GM21528 (cell line): ENCODE results near the gene UVRAG.

Source experiments
- ATAC-seq: cut with Tn5 transposase; IDR thresholded peaks from one replicate; pipeline ENCODE4 v1.9.1; 2021; ENCODE audit warnings: mild to moderate bottlenecking, moderate library complexity; ENCODE audit not compliant: unreplicated experiment, low FRiP score

UVRAG gene

DNA sequence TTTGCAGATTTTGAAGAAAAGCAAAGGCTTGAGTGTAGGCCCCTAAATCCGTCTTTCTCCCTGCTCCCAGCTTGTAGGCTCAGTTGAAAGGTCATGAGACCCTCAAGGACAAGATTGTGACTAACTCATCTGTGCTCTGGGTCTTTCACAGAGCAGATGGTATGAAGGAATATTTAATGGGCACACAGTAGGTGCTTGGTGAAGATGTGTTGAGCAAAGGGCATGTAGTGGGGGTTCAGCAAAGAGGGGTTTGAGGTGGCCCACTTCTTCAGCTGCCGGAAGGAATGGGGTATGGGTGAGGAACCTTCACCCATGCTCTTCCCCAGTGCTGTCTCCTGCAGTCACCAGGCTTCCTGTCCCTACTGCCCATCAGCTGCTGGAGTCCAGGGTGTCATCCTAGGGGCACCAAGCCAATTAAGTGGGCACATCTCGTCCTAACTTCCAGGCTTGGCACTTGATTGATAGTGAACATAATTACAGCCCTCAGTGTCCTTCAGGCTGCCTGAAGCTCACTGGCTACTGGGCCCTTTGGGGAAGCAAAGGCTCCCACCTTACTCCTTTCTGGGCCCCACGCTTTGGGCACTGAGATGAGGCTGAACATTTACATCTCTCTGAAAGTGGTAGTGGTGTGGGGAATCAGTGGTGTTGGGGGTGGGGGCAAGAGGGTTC, 31.5 kb upstream of the UVRAG start:
- ATAC-seq = no peak

DNA sequence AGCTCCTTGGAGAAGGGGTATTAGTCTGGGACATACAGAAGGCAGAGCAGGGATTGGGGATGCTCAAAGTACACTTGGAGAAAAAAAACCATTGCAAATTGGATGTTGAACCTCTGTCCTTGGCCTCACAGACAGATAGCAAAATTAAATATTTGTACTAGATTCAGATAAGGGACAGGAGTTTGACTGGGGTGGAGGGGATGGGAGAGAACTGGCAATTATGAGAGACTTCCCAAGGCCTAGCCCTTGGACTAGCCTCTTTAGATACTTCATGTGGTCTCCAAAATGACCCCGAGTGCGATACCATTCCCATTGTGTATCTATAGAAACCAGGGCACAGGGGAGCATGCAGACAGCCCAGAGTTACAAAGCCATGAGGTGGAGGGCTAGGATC, 30.9 kb upstream of the UVRAG start:
- no peak for ATAC-seq

DNA sequence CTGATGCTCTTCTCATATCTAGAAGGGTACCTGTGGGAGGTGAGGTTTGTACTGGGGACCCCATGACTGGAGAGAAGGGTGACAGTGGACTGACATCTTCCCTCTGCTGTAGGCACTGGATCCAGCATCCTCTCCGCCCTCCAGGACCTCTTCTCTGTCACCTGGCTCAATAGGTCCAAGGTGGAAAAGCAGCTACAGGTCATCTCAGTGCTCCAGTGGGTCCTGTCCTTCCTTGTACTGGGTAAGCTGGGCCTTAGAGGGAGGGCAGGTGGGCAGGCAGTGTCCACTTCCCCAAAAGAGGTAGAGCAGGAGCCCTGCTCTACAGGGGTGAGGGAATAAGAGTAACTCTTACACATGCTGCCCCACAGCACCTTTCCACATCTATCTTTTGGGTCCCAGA, 30.5 kb upstream of the UVRAG start:
- no peak for ATAC-seq

GRCh38 chr11:75785187-75785586, 29.8 kb upstream of the UVRAG start:
- ATAC-seq = no peak

- no peak for ATAC-seq
Observed at GRCh38 chr11:75786101-75786736, 28.8 kb upstream of the UVRAG start.

- no peak for ATAC-seq
Observed at GRCh38 chr11:75789521-75789920, 25.5 kb upstream of the UVRAG start.

GRCh38 chr11:75790986-75791385, 24.0 kb upstream of the UVRAG start:
- ATAC-seq = no peak

- ATAC-seq = no peak
Observed at GRCh38 chr11:75792127-75792731, 22.8 kb upstream of the UVRAG start.

- ATAC-seq = no peak
Observed at GRCh38 chr11:75792997-75793800, 21.8 kb upstream of the UVRAG start.

- no peak for ATAC-seq
Observed at GRCh38 chr11:75793966-75794365, 21.0 kb upstream of the UVRAG start.

DNA sequence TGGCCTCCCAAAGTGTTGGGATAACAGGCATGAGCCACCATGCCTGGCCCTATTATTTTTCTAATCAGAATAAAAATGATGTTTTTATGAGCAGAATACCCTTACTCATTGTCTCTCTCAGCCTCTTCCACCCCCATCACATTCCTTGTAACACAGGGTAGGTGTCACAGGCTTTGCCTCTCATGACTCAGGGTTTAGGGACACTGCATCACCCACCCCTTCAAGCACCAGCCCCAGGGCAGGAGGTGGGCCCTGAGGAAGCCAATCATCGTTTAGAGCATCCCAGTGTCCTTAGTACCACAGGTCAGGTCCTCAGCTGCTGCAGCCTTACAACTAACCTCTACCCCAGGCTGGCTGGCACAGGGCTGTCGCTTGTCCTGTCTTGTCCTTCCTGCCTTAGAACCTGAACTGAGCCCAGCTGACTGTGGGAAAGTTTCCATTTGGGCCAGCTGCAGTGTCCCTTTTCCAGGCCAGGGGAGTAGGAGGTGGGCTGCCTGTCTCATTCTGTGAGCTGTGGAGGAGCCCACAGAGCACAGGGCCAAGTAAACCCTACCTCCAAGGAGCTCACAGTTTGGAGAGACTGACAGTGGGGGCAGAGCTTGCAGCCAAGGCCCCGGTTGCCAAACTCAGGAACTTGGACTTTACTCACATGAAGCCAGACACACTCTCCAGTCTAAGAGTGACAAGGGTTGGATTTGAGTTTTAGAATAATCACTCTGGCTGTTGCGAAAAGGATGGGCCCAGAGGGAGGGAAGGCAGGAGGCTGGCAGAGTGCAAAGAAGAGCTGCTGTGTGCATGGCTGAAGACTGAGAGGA, 19.5 kb upstream of the UVRAG start:
- no peak for ATAC-seq

- no peak for ATAC-seq
Observed at GRCh38 chr11:75796091-75796435, 18.9 kb upstream of the UVRAG start.

- ATAC-seq = no peak
Observed at GRCh38 chr11:75797116-75797515, 17.9 kb upstream of the UVRAG start.

DNA sequence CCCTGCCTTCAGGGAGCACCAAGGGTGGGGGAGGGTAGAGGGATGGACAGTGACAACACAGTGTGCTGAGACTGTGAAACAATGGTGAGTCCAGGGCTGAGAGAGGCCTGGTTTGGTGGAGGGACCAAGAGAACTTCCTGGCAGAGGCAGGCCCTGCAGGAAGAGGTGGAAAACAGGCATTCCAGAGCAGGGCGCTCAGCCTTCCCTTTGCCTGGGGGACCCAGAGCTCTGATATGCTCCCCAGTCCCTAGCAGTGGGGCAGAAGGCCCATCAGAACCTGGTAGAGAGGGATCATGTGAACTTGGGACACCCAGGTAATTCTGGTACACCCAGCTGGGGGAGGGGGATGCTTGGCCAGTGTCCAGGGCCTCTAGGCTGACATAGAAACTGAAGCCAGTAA, 17.2 kb upstream of the UVRAG start:
- no peak for ATAC-seq

DNA sequence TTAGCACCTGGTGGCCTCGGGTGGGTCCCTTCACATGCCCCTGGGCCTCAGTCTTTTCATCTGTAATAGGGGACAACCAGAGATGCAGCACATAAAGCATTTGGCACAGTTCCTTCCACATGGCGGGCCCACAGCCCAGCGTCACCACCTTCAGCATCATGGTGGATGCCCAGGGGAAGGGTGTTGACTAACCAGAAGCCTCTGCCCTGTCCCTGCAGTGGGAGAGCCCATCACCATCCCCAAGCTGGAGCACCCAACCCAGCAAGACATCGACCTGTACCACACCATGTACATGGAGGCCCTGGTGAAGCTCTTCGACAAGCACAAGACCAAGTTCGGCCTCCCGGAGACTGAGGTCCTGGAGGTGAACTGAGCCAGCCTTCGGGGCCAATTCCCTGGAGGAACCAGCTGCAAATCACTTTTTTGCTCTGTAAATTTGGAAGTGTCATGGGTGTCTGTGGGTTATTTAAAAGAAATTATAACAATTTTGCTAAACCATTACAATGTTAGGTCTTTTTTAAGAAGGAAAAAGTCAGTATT, 14.8 kb upstream of the UVRAG start:
- ATAC-seq = no peak

DNA sequence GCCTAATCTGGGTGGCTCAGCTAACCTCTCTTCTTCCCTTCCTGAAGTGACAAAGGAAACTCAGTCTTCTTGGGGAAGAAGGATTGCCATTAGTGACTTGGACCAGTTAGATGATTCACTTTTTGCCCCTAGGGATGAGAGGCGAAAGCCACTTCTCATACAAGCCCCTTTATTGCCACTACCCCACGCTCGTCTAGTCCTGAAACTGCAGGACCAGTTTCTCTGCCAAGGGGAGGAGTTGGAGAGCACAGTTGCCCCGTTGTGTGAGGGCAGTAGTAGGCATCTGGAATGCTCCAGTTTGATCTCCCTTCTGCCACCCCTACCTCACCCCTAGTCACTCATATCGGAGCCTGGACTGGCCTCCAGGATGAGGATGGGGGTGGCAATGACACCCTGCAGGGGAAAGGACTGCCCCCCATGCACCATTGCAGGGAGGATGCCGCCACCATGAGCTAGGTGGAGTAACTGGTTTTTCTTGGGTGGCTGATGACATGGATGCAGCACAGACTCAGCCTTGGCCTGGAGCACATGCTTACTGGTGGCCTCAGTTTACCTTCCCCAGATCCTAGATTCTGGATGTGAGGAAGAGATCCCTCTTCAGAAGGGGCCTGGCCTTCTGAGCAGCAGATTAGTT, 14.2 kb upstream of the UVRAG start:
- no peak for ATAC-seq

- ATAC-seq = no peak
Observed at GRCh38 chr11:75801362-75802020, 13.5 kb upstream of the UVRAG start.

DNA sequence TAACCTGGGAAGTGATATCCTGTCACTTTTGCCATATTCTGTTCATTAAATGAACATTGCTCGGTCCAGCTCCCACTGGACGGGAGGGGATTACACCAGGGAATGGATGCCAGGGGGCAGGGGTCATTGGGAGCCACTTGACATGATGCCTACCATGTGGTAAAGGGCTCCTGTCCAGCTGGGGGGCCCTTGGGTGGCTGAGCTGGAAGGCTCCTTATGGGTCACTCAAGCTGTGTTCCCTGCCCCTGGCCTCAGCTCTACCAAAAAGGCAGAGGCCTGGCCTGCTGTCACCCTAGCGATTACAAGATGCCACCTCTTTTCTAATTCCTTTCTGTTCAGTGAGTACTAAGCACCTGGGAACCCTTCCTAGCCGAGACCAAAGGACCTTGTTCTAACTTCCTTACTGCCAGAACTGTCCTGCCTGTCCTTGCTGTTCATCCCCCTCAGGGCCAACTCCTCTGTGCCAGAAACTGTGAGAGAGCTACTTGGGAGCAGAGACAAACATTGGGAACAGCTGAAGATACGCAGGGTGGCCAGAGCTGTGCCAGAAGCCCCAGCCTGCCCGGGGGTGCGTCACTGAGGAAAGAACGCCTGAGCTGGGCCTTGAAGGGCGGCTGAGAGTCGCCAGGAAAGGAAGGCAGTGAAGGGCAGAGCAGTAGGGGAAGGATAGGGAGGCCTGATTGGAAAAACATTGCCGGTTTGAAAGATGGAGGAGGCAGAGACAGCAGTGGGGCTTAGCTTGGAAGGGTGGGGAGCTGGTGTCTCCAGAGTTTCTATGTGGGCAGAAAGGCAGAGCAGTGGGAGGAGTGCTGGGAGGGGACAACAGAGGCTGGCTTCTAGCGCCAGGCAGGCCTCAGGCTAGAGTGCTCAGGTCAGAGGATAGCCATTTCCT, 12.7 kb upstream of the UVRAG start:
- no peak for ATAC-seq
